Measurements from ENCODE around the gene RIOX2.

DNA sequence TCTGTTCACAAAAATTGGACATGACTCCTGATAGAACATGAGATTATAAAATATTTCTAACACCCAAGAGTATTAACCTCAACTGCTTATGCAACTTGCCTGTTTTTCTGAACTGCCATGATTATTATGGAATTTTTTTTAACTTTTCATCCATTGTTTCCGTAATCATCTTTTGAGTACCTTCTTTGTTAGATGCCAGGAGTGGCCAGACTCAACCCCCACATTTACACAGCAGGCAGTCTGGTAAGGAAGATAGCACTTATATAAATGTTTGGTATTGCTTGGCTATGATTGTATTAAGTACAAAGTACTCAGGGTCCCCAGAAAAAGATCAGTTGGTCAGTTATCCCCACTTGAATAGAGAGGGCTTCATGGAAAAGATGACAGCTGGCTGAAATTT lies 76.1 kb downstream of the RIOX2 start:
- TF ChIP-seq, protein P1, sequence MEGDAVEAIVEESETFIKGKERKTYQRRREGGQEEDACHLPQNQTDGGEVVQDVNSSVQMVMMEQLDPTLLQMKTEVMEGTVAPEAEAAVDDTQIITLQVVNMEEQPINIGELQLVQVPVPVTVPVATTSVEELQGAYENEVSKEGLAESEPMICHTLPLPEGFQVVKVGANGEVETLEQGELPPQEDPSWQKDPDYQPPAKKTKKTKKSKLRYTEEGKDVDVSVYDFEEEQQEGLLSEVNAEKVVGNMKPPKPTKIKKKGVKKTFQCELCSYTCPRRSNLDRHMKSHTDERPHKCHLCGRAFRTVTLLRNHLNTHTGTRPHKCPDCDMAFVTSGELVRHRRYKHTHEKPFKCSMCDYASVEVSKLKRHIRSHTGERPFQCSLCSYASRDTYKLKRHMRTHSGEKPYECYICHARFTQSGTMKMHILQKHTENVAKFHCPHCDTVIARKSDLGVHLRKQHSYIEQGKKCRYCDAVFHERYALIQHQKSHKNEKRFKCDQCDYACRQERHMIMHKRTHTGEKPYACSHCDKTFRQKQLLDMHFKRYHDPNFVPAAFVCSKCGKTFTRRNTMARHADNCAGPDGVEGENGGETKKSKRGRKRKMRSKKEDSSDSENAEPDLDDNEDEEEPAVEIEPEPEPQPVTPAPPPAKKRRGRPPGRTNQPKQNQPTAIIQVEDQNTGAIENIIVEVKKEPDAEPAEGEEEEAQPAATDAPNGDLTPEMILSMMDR (IDR thresholded peaks at IDR 0.05): no peak
- no peak for TF ChIP-seq POLR2A (IDR thresholded peaks at IDR 0.05)
